CD14-positive monocyte (primary cell): Measurements from ENCODE around the gene LENEP. TPM values are rescaled to one million over a fixed set of nuclear protein-coding genes. Genes with fewer than 3 reads are reported as not detected.

Source experiments
- DNase-seq, 3 donors: peaks; one replicate each; pipeline ENCODE4 v3.0.0-alpha.2; 2011 to 2022
- H2AFZ ChIP-seq: 2 replicates; pipeline ENCODE4 v1.6.0; 2012; ENCODE audit warnings: mild to moderate bottlenecking, low read depth, low read length, inconsistent platforms; ENCODE audit not compliant: insufficient read depth, poor library complexity, severe bottlenecking
- H3K27ac ChIP-seq, 2 donors: 1 replicate in 1 of 2; 2 replicates in 1 of 2; pipeline ENCODE4 v1.5.1; 2012 to 2013; ENCODE audit warnings: low read length in 2 of 2, control low read depth in 1 of 2, inconsistent platforms in 1 of 2, low read depth in 1 of 2, mild to moderate bottlenecking in 1 of 2
- H3K27me3 ChIP-seq, 2 donors: one replicate each; pipeline versions ENCODE4 v1.6.0 to v1.6.1; 2011 to 2013; ENCODE audit warnings: low read length in 2 of 2; ENCODE audit not compliant: control insufficient read depth in 2 of 2, insufficient read depth in 2 of 2
- H3K36me3 ChIP-seq, 2 donors: replicated peaks in 1 of 2; 1 replicate in 1 of 2; 2 replicates in 1 of 2; pipeline versions ENCODE4 v1.5.1 to v1.6.1; 2012 to 2013; ENCODE audit warnings: low read length in 2 of 2, control low read depth in 1 of 2, inconsistent platforms in 1 of 2, mild to moderate bottlenecking in 1 of 2; ENCODE audit not compliant: insufficient read depth in 2 of 2, control insufficient read depth in 1 of 2
- H3K4me1 ChIP-seq, 2 donors: 1 replicate in 1 of 2; 2 replicates in 1 of 2; pipeline versions ENCODE4 v1.5.1 to v1.6.1; 2012 to 2013; ENCODE audit warnings: low read length in 2 of 2, control low read depth in 1 of 2, inconsistent platforms in 1 of 2, mild to moderate bottlenecking in 1 of 2, moderate library complexity in 1 of 2; ENCODE audit not compliant: insufficient read depth in 2 of 2, control insufficient read depth in 1 of 2
- H3K4me2 ChIP-seq: replicated peaks from 2 replicates; pipeline ENCODE3; 2012; ENCODE audit warnings: low read length, moderate library complexity, mild to moderate bottlenecking; ENCODE audit not compliant: poor library complexity, severe bottlenecking; ENCODE audit errors: extremely low read depth
- H3K4me3 ChIP-seq, 3 experiments: fragments of 200-600 bp in 1 of 3; sonication (generic) in 1 of 3; replicated peaks in 1 of 3; 1 replicate in 2 of 3; 2 replicates in 1 of 3; pipeline ENCODE4 v1.5.1; 2011 to 2013; ENCODE audit warnings: low read length in 3 of 3, mild to moderate bottlenecking in 3 of 3, control low read depth in 2 of 3, low read depth in 2 of 3, inconsistent platforms in 1 of 3, moderate library complexity in 1 of 3
- H3K79me2 ChIP-seq: 2 replicates; pipeline ENCODE4 v1.6.0; 2012; ENCODE audit warnings: mild to moderate bottlenecking, control low read depth, inconsistent platforms, low read length, moderate library complexity; ENCODE audit not compliant: insufficient read depth
- H3K9ac ChIP-seq: 2 replicates; pipeline ENCODE4 v1.6.0; 2017; ENCODE audit warnings: low read length, mild to moderate bottlenecking; ENCODE audit not compliant: insufficient read depth, poor library complexity, severe bottlenecking
- H3K9me3 ChIP-seq, 2 donors: replicated peaks in 1 of 2; 1 replicate in 1 of 2; 2 replicates in 1 of 2; pipeline versions ENCODE4 v1.5.1 to v1.6.1; 2012 to 2013; ENCODE audit warnings: low read length in 2 of 2, control low read depth in 1 of 2; ENCODE audit not compliant: control insufficient read depth in 1 of 2, insufficient read depth in 1 of 2
- H4K20me1 ChIP-seq: 2 replicates; pipeline ENCODE4 v1.6.0; 2012; ENCODE audit warnings: mild to moderate bottlenecking, low read length, control low read depth, moderate library complexity; ENCODE audit not compliant: insufficient read depth
- H3K27ac Mint-ChIP-seq, 7 donors: one replicate each; pipeline ENCODE4 v1.8.0; 2020; ENCODE audit warnings: mild to moderate bottlenecking in 7 of 7, mixed read lengths in 7 of 7, moderate library complexity in 6 of 7, inconsistent platforms in 2 of 7
- H3K27me3 Mint-ChIP-seq, 3 donors: one replicate each; pipeline ENCODE4 v1.8.0; 2021 to 2022; ENCODE audit warnings: low read depth in 3 of 3, mild to moderate bottlenecking in 3 of 3, mixed read lengths in 3 of 3, moderate library complexity in 3 of 3, inconsistent platforms in 1 of 3
- H3K36me3 Mint-ChIP-seq, 2 donors: one replicate each; pipeline ENCODE4 v1.8.0; 2020; ENCODE audit warnings: mixed read lengths in 2 of 2, inconsistent platforms in 1 of 2, mild to moderate bottlenecking in 1 of 2
- H3K4me1 Mint-ChIP-seq: one replicate; pipeline ENCODE4 v1.8.0; 2020; ENCODE audit warnings: mild to moderate bottlenecking, mixed read lengths
- H3K4me3 Mint-ChIP-seq, 2 donors: one replicate each; pipeline ENCODE4 v1.8.0; 2020; ENCODE audit warnings: mild to moderate bottlenecking in 2 of 2, mixed read lengths in 2 of 2, moderate library complexity in 1 of 2
- H3K9me3 Mint-ChIP-seq, 7 donors: one replicate each; pipeline ENCODE4 v1.8.0; 2020 to 2022; ENCODE audit warnings: mixed read lengths in 7 of 7, mild to moderate bottlenecking in 6 of 7, moderate library complexity in 6 of 7, inconsistent platforms in 2 of 7
- WGBS: methylation state at CpG from one replicate; pipeline ENCODE4 v1.1.5; 2013; ENCODE audit warnings: missing lambda C conversion rate; ENCODE audit not compliant: insufficient coverage; 5-methylcytosine and 5-hydroxymethylcytosine counted together
- intact Hi-C, 2 donors: fragments of 100-400 bp; cut with micrococcal nuclease; formaldehyde crosslinking; loops; one replicate each; pipeline versions ENCODE4 v1.15.0 to v1.15.1; 2023
- polyA plus RNA-seq, 3 donors: library from polyadenylated mRNA; depleted of rRNA in 1 of 3; unstranded in 2 of 3; stranded (reverse) in 1 of 3; fragments of 300-500 nt in 2 of 3; fragments of >200 nt in 1 of 3; fragmentation: Illumina TruSeq in 2 of 3; gene quantifications; 1 replicate in 2 of 3; 2 replicates in 1 of 3; pipeline ENCODE4 v1.2.3, GENCODE V29; 2012 to 2021
- TF ChIP-seq, protein P1 (sequence below): fragments of 200-600 bp; IDR thresholded peaks from one replicate; pipeline ENCODE4 v1.8.0; 2022; ENCODE audit warnings: antibody characterized with exemption, mild to moderate bottlenecking

LENEP gene
- polyA plus RNA-seq, 3 donors, result not detected

DNA sequence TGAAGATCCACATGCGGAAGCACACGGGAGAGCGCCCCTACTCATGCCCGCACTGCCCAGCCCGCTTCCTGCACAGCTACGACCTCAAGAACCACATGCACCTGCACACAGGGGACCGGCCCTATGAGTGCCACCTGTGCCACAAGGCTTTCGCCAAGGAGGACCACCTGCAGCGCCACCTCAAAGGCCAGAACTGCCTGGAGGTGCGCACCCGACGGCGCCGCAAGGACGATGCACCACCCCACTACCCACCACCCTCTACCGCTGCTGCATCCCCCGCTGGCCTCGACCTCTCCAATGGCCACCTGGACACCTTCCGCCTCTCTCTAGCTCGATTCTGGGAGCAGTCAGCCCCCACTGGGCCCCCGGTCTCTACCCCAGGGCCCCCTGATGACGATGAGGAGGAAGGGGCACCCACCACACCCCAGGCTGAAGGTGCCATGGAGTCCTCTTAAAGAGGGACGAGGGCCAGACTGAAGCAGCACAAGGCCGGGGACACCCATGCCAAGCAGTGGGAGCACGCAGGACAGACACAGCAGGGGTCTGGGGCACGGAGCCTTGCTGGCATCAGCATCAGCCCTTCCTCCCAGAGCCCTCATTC is 22.9 kb downstream of the LENEP start:
- peaks cover 70% of the 10 kb centered on the region for H3K4me1 Mint-ChIP-seq
- peak overlapping the region; percentile 33 to 92 (median 70) for H3K27ac Mint-ChIP-seq
- Histone ChIP-seq H3K27me3 (no peaks in the 10 kb centered on the region), H3K4me1 (peaks cover 67 to 72% of the 10 kb centered on the region in 2 donors), H3K79me2 (peaks cover 65% of the 10 kb centered on the region), H3K4me2 (peak overlapping the region; percentile 78), H3K36me3 (peaks cover 46 to 50% of the 10 kb centered on the region in 2 donors), H3K27ac (peak overlapping the region; percentile 2 to 56), H2AFZ (no peak overlapping the region), H4K20me1 (peaks cover 98% of the 10 kb centered on the region), H3K4me3 (peak overlapping the region in 1 of 3 experiments; percentile 68), H3K9me3 (no peaks in the 10 kb centered on the region), H3K9ac (no peak overlapping the region)
- peak overlapping the region in 1 of 2 donors; percentile 26 for H3K4me3 Mint-ChIP-seq
- WGBS, result 46% methylated on average over 20 of the region's 26 CpGs
- intact Hi-C loops, result loop anchor here (2.0 to 5.0 kb wide), 4 partner anchors 14 to 54 kb away; partner anchors contain the start of genes FLAD1 (in 1 of the 2), PYGO2 (in 1 of the 2) and ZBTB7B (in 1 of the 2)
- DNase-seq, result no peak
- TF ChIP-seq, protein P1, sequence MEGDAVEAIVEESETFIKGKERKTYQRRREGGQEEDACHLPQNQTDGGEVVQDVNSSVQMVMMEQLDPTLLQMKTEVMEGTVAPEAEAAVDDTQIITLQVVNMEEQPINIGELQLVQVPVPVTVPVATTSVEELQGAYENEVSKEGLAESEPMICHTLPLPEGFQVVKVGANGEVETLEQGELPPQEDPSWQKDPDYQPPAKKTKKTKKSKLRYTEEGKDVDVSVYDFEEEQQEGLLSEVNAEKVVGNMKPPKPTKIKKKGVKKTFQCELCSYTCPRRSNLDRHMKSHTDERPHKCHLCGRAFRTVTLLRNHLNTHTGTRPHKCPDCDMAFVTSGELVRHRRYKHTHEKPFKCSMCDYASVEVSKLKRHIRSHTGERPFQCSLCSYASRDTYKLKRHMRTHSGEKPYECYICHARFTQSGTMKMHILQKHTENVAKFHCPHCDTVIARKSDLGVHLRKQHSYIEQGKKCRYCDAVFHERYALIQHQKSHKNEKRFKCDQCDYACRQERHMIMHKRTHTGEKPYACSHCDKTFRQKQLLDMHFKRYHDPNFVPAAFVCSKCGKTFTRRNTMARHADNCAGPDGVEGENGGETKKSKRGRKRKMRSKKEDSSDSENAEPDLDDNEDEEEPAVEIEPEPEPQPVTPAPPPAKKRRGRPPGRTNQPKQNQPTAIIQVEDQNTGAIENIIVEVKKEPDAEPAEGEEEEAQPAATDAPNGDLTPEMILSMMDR, result no peak
- H3K27me3 Mint-ChIP-seq, result peaks cover 0 to 3% (median 0%) of the 10 kb centered on the region in 3 donors
- H3K9me3 Mint-ChIP-seq, result peaks cover 0 to 2% (median 0%) of the 10 kb centered on the region in 7 donors
- H3K36me3 Mint-ChIP-seq, result peaks cover 43 to 63% of the 10 kb centered on the region in 2 donors

GRCh38 chr1:155017041-155017945 is 23.9 kb downstream of the LENEP start:
- intact Hi-C loops, result loop anchor here (2.0 to 5.0 kb wide), 4 partner anchors 14 to 55 kb away; partner anchors contain the start of genes FLAD1 (in 1 of the 2), PYGO2 (in 1 of the 2) and ZBTB7B (in 1 of the 2)
- H3K4me1 Mint-ChIP-seq, result peaks cover 68% of the 10 kb centered on the region
- peaks cover 46 to 48% of the 10 kb centered on the region in 2 donors for H3K36me3 ChIP-seq
- H3K79me2 ChIP-seq, result peaks cover 55% of the 10 kb centered on the region
- H3K4me2 ChIP-seq, result peak overlapping the region; percentile 78
- peak overlapping the region; percentile 43 for H3K9ac ChIP-seq
- H4K20me1 ChIP-seq, result peaks cover 94% of the 10 kb centered on the region
- peaks cover 0 to 5% (median 2%) of the 10 kb centered on the region in 3 donors for H3K27me3 Mint-ChIP-seq
- H3K9me3 Mint-ChIP-seq, result peaks cover 0 to 2% (median 0%) of the 10 kb centered on the region in 7 donors
- no peaks in the 10 kb centered on the region for H3K27me3 ChIP-seq
- H3K36me3 Mint-ChIP-seq, result peaks cover 43 to 64% of the 10 kb centered on the region in 2 donors
- H3K9me3 ChIP-seq, result no peaks in the 10 kb centered on the region
- H3K4me1 ChIP-seq, result peaks cover 60 to 66% of the 10 kb centered on the region in 2 donors
- 0% methylated on average over 32 of the region's 49 CpGs for WGBS
- H3K27ac Mint-ChIP-seq, result peak overlapping the region; percentile 18 to 87 (median 60)
- TF ChIP-seq, protein P1, result peak; percentile 100
- H3K27ac ChIP-seq, result peak overlapping the region; percentile 53 to 56
- peak; percentile 82 to 89 (median 87) for DNase-seq
- peak overlapping the region; percentile 59 to 61 for H3K4me3 Mint-ChIP-seq
- H2AFZ ChIP-seq, result no peak overlapping the region
- H3K4me3 ChIP-seq, result peak overlapping the region; percentile 2 to 68 (median 23)
